Uterus (tissue), 2 donors: ENCODE data around the gene SAFB.

Experiments used
- POLR2A ChIP-seq, 2 donors: fragments of 450-650 bp; IDR thresholded peaks; one replicate each; pipeline ENCODE4 v1.6.1; 2016; ENCODE audit warnings: antibody characterized with exemption in 2 of 2, mild to moderate bottlenecking in 1 of 2, moderate library complexity in 1 of 2
- TF ChIP-seq, protein P1 (sequence below), 4 experiments: fragments of 200-600 bp in 2 of 4; fragments of 450-650 bp in 2 of 4; sonication (generic) in 2 of 4; IDR thresholded peaks; one replicate each; pipeline ENCODE4 v1.5.1; 2016 to 2019; ENCODE audit warnings: antibody characterized with exemption in 4 of 4, mild to moderate bottlenecking in 2 of 4, moderate library complexity in 1 of 4

DNA sequence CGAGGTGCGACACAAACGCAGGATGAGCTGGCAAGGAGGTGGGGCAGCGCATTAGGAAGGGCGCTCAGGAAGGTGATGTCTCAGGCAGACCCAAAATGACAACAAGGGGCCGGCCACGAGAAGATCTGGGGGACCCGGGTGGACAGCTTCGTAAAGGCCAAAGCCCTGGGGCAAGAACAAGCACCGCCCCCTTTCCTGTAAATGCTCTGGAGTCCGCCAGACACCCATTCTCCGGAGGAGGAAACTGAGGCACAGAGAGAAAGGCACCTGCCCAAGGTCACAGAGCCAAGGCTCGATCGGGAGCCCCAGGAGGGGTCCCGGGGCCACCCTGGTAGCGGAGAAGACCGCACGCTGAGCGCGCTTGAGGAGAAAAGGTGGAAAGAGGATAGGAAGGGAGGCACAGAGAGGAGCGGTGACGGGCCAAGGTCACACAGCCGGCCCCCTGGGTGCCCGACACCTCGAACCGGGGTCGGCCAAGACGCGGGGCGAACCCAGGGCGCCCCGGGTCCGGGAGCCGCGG, 878 bp upstream of the SAFB start:
- TF ChIP-seq, protein P1, sequence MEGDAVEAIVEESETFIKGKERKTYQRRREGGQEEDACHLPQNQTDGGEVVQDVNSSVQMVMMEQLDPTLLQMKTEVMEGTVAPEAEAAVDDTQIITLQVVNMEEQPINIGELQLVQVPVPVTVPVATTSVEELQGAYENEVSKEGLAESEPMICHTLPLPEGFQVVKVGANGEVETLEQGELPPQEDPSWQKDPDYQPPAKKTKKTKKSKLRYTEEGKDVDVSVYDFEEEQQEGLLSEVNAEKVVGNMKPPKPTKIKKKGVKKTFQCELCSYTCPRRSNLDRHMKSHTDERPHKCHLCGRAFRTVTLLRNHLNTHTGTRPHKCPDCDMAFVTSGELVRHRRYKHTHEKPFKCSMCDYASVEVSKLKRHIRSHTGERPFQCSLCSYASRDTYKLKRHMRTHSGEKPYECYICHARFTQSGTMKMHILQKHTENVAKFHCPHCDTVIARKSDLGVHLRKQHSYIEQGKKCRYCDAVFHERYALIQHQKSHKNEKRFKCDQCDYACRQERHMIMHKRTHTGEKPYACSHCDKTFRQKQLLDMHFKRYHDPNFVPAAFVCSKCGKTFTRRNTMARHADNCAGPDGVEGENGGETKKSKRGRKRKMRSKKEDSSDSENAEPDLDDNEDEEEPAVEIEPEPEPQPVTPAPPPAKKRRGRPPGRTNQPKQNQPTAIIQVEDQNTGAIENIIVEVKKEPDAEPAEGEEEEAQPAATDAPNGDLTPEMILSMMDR (IDR thresholded peaks at IDR 0.05), result no peak
- no peak for TF ChIP-seq POLR2A (IDR thresholded peaks at IDR 0.05)
